CD4-positive, alpha-beta T cell (primary cell): ENCODE results near the gene MOAP1. TPM values are rescaled to one million over a fixed set of nuclear protein-coding genes. Genes with fewer than 3 reads are reported as not detected.

ENCODE experiments used
- ATAC-seq: fragments of 200-7000 bp; cut with Tn5 transposase; one replicate; pipeline ENCODE4 v1.10.0; 2022; ENCODE audit warnings: mild to moderate bottlenecking; ENCODE audit not compliant: poor library complexity
- CTCF ChIA-PET: fragments of 350-600 bp; sonication (Branson Sonifier 250); formaldehyde crosslinking; loops from one replicate; lab custom pipeline; 2021; ENCODE audit warnings: antibody characterized with exemption, inconsistent platforms; lab: Charles Lee
- POLR2A ChIA-PET: fragments of 350-600 bp; sonication (Branson Sonifier 250); formaldehyde crosslinking; loops from one replicate; lab custom pipeline; 2021; ENCODE audit warnings: antibody characterized with exemption, inconsistent platforms; lab: Charles Lee
- DNase-seq, 14 experiments: peaks; one replicate each; pipeline ENCODE4 v3.0.0-alpha.2; 2013 to 2020; ENCODE audit warnings: mixed read lengths in 2 of 14
- H3K27ac ChIP-seq, 2 donors: one replicate each; pipeline versions ENCODE4 v1.5.1 to v1.7.0; 2013; ENCODE audit warnings: low read length in 2 of 2, low read depth in 1 of 2, mild to moderate bottlenecking in 1 of 2
- H3K27me3 ChIP-seq, 2 experiments: 1 replicate in 1 of 2; 2 replicates in 1 of 2; pipeline versions ENCODE4 v1.6.1 to v1.7.0; 2013; ENCODE audit warnings: low read length in 2 of 2, control low read depth in 1 of 2, mild to moderate bottlenecking in 1 of 2, moderate library complexity in 1 of 2; ENCODE audit not compliant: insufficient read depth in 2 of 2, control insufficient read depth in 1 of 2
- H3K36me3 ChIP-seq: one replicate; pipeline ENCODE4 v1.6.1; 2013; ENCODE audit warnings: low read length, control low read depth; ENCODE audit not compliant: insufficient read depth
- H3K4me1 ChIP-seq: one replicate; pipeline ENCODE4 v1.6.1; 2013; ENCODE audit warnings: low read length, control low read depth; ENCODE audit not compliant: insufficient read depth
- H3K4me3 ChIP-seq: one replicate; pipeline ENCODE4 v1.5.1; 2013; ENCODE audit warnings: mild to moderate bottlenecking, low read length, moderate library complexity
- H3K9me3 ChIP-seq, 2 experiments: 1 replicate in 1 of 2; 2 replicates in 1 of 2; pipeline versions ENCODE4 v1.6.1 to v1.7.0; 2013; ENCODE audit warnings: low read length in 2 of 2, mild to moderate bottlenecking in 2 of 2, control low read depth in 1 of 2, moderate library complexity in 1 of 2; ENCODE audit not compliant: control insufficient read depth in 1 of 2, insufficient read depth in 1 of 2
- H3K27ac Mint-ChIP-seq: one replicate; pipeline ENCODE4 v1.8.0; 2020; ENCODE audit warnings: mixed read lengths
- H3K27me3 Mint-ChIP-seq: one replicate; pipeline ENCODE4 v1.8.0; 2021; ENCODE audit warnings: mixed read lengths
- H3K36me3 Mint-ChIP-seq: one replicate; pipeline ENCODE4 v1.8.0; 2021; ENCODE audit warnings: low read depth, mixed read lengths
- H3K4me1 Mint-ChIP-seq: one replicate; pipeline ENCODE4 v1.8.0; 2021; ENCODE audit warnings: low read depth, mixed read lengths
- H3K4me3 Mint-ChIP-seq: one replicate; pipeline ENCODE4 v1.8.0; 2020; ENCODE audit warnings: mild to moderate bottlenecking, mixed read lengths
- H3K9me3 Mint-ChIP-seq: one replicate; pipeline ENCODE4 v1.8.0; 2020; ENCODE audit warnings: mixed read lengths
- CTCF ChIP-seq: fragments of 200-600 bp; IDR thresholded peaks from one replicate; pipeline ENCODE4 v1.8.0; 2022; ENCODE audit warnings: antibody characterized with exemption, mild to moderate bottlenecking
- intact Hi-C, 2 experiments: fragments of 100-400 bp; cut with DNase I in 1 of 2; cut with micrococcal nuclease in 1 of 2; formaldehyde crosslinking; loops; one replicate each; pipeline versions ENCODE4 v1.15.1 to v1.9.0; 2023 to 2025; cut with DNase I, micrococcal nuclease
- total RNA-seq, 174 experiments: library from RNA in 2 of 174; stranded (reverse) in 2 of 174; gene quantifications; one replicate each; pipeline ENCODE4 v1.2.3 and lab custom pipeline; 2021 to 2026

The MOAP1 gene
- total RNA-seq, 2 experiments from 2014 or later: 127 to 130 TPM

- POLR2A ChIA-PET: no interaction called here
- DNase-seq (peak in 1 of 14 experiments; percentile 19), ATAC-seq (no peak)
- intact Hi-C loops: no loop called here
- Mint-ChIP-seq H3K4me1 (no peaks in the 10 kb centered on the region), H3K4me3 (no peak overlapping the region), H3K9me3 (no peaks in the 10 kb centered on the region), H3K36me3 (no peaks in the 10 kb centered on the region), H3K27ac (no peak overlapping the region), H3K27me3 (no peaks in the 10 kb centered on the region)
- CTCF ChIA-PET: interaction anchor here (0.6 kb wide), 1 partner anchor 13 kb away, joined by 3 read pairs; no protein-coding TSS in a partner anchor
- Histone ChIP-seq H3K4me1 (no peaks in the 10 kb centered on the region), H3K4me3 (no peak overlapping the region), H3K27ac (no peak overlapping the region), H3K27me3 (no peaks in the 10 kb centered on the region), H3K36me3 (no peaks in the 10 kb centered on the region), H3K9me3 (no peaks in the 10 kb centered on the region)
- no peak for TF ChIP-seq CTCF
These were observed 34.2 kb downstream of the MOAP1 start for GRCh38 chr14:93150227-93151208.

GRCh38 chr14:93148979-93149378, 35.7 kb downstream of the MOAP1 start:
- Histone ChIP-seq H3K4me3 (no peak overlapping the region), H3K36me3 (no peaks in the 10 kb centered on the region), H3K4me1 (no peaks in the 10 kb centered on the region), H3K9me3 (no peaks in the 10 kb centered on the region), H3K27me3 (no peaks in the 10 kb centered on the region), H3K27ac (no peak overlapping the region)
- no peak for ATAC-seq
- no peaks in the 10 kb centered on the region for H3K9me3 Mint-ChIP-seq
- no peaks in the 10 kb centered on the region for H3K36me3 Mint-ChIP-seq
- CTCF ChIA-PET: no interaction called here
- intact Hi-C loops: no loop called here
- H3K4me3 Mint-ChIP-seq: no peak overlapping the region
- no peaks in the 10 kb centered on the region for H3K27me3 Mint-ChIP-seq
- no peak for DNase-seq
- no peak for TF ChIP-seq CTCF
- POLR2A ChIA-PET: no interaction called here
- no peak overlapping the region for H3K27ac Mint-ChIP-seq
- H3K4me1 Mint-ChIP-seq: no peaks in the 10 kb centered on the region

GRCh38 chr14:93146119-93146518, 38.6 kb downstream of the MOAP1 start:
- no peaks in the 10 kb centered on the region for H3K4me1 Mint-ChIP-seq
- H3K36me3 Mint-ChIP-seq: no peaks in the 10 kb centered on the region
- H3K9me3 Mint-ChIP-seq: no peaks in the 10 kb centered on the region
- Histone ChIP-seq H3K27me3 (no peaks in the 10 kb centered on the region), H3K4me3 (no peak overlapping the region), H3K27ac (no peak overlapping the region), H3K4me1 (no peaks in the 10 kb centered on the region), H3K9me3 (no peaks in the 10 kb centered on the region), H3K36me3 (no peaks in the 10 kb centered on the region)
- CTCF ChIA-PET: no interaction called here
- POLR2A ChIA-PET: no interaction called here
- no peak for ATAC-seq
- H3K4me3 Mint-ChIP-seq: no peak overlapping the region
- no peaks in the 10 kb centered on the region for H3K27me3 Mint-ChIP-seq
- DNase-seq: no peak
- TF ChIP-seq CTCF: no peak
- intact Hi-C loops: no loop called here
- no peak overlapping the region for H3K27ac Mint-ChIP-seq
